Neural crest cell (in vitro differentiated cells): ENCODE measurements around the gene FRAS1. TPM values are rescaled to one million over a fixed set of nuclear protein-coding genes. Genes with fewer than 3 reads are reported as not detected.
"Not testable (repeated sequence)": the region's sequence is repeated elsewhere in the genome, so short reads cannot be mapped to it uniquely, and the experiment has no call there.

Source experiments
- DNase-seq: peaks from one replicate; pipeline ENCODE4 v3.0.0; 2021; ENCODE audit warnings: low read depth, mixed read lengths, low spot score
- H3K27ac Mint-ChIP-seq: one replicate; pipeline ENCODE4 v1.8.0; 2021; ENCODE audit warnings: mild to moderate bottlenecking, mixed read lengths; ENCODE audit not compliant: unreplicated experiment
- H3K27me3 Mint-ChIP-seq: 2 replicates; pipeline ENCODE4 v1.8.0; 2021; ENCODE audit warnings: low read depth, mild to moderate bottlenecking, mixed read lengths
- H3K36me3 Mint-ChIP-seq: 2 replicates; pipeline ENCODE4 v1.8.0; 2021; ENCODE audit warnings: low read depth, mild to moderate bottlenecking, mixed read lengths
- H3K4me1 Mint-ChIP-seq: 2 replicates; pipeline ENCODE4 v1.8.0; 2021; ENCODE audit warnings: mixed read lengths
- H3K4me3 Mint-ChIP-seq: one replicate; pipeline ENCODE4 v1.8.0; 2021; ENCODE audit warnings: mild to moderate bottlenecking, mixed read lengths
- H3K9me3 Mint-ChIP-seq: 2 replicates; pipeline ENCODE4 v1.8.0; 2021; ENCODE audit warnings: mixed read lengths
- total RNA-seq: library from RNA; stranded (reverse); gene quantifications from 2 replicates; pipeline ENCODE4 v1.2.1, GENCODE V29; 2021
- TF ChIP-seq, protein P1 (sequence below): fragments of 200-600 bp; sonication (generic); conservative IDR thresholded peaks from 2 replicates; pipeline ENCODE4 v1.5.0; 2021; ENCODE audit warnings: antibody characterized with exemption, mild to moderate bottlenecking

FRAS1 gene
- total RNA-seq, 1 donor from 2014 or later: 8.4 TPM

DNA sequence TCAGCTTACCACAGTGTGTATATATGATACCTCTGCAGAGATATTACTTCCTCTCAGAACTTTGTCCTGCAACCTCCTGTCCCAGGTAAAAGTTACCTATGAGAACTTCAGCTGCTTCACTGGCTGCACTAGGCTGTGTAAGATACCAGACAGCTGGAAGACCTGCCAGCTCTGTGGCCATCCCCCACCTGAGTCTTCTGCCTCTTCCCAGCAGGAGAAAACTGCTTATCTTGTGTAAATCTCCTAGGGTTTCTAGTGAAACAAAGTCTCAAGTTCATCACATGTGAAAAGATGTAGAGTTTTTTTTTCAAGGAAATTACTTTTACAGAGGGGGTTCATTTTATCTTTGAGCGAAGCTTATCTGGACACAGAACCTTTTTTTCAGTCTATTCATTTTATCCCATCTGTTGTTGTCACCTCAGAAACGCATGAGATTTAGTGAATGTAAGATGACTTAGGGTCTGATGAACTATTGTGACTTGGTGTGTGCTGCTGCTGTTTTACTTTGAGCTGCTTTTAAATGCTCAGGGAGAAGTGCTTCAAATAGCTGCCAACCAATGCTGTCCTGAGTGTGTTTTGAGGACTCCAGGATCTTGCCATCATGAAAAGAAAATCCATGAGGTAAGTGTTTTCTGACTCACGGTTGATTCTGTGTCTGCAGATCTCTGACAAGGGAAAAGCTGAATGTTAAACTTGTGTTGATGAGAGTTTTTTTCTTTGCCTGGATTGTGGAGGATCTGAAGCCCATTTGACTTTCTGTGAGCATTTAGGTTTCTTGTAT lies 187.8 kb downstream of the FRAS1 start:
- no peak for DNase-seq
- H3K27ac Mint-ChIP-seq: no peak overlapping the region
- TF ChIP-seq, protein P1, sequence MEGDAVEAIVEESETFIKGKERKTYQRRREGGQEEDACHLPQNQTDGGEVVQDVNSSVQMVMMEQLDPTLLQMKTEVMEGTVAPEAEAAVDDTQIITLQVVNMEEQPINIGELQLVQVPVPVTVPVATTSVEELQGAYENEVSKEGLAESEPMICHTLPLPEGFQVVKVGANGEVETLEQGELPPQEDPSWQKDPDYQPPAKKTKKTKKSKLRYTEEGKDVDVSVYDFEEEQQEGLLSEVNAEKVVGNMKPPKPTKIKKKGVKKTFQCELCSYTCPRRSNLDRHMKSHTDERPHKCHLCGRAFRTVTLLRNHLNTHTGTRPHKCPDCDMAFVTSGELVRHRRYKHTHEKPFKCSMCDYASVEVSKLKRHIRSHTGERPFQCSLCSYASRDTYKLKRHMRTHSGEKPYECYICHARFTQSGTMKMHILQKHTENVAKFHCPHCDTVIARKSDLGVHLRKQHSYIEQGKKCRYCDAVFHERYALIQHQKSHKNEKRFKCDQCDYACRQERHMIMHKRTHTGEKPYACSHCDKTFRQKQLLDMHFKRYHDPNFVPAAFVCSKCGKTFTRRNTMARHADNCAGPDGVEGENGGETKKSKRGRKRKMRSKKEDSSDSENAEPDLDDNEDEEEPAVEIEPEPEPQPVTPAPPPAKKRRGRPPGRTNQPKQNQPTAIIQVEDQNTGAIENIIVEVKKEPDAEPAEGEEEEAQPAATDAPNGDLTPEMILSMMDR: no peak
- no peaks in the 10 kb centered on the region for H3K36me3 Mint-ChIP-seq
- no peak overlapping the region for H3K4me3 Mint-ChIP-seq
- H3K4me1 Mint-ChIP-seq: no peaks in the 10 kb centered on the region
- no peaks in the 10 kb centered on the region for H3K9me3 Mint-ChIP-seq
- no peaks in the 10 kb centered on the region for H3K27me3 Mint-ChIP-seq

DNA sequence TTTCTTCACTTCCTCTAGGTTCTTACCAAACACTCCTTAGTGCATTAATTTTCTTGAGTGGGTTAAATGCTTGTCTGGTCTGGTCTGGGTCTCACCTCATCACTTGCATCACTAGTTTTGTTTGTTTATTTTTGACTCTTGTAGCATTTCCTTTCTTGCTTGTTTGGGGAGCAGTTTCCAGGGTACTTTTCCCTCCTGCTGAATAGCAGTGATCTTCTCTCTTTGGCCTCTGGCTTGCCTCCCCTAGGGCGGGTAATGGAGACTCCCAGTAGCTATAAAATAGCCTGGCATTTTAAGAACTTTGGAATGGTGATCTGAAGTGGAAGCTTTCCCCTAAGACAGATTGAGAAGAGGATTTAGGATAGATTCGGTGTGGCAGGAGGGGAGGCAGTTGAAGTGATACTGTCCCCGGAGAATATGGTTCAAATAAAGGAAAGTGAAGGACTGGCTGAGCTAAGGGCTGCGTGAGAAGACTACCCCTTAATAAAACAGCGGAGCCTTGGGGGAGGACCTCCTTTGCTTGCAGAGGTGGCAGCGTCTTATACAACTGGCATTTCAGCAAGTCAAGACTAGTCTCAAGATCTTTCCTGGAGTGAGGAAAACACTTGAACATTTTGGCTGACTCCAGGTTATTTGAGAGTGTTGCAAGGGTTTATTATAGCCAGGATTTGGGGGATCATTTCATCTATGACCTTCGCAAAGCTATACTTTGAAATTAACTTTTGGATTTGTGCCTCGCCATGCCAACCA lies 190.6 kb downstream of the FRAS1 start:
- peaks cover 9% of the 10 kb centered on the region for H3K9me3 Mint-ChIP-seq
- no peaks in the 10 kb centered on the region for H3K4me1 Mint-ChIP-seq
- TF ChIP-seq, protein P1: no peak
- H3K4me3 Mint-ChIP-seq: no peak overlapping the region
- DNase-seq: no peak
- peaks cover 8% of the 10 kb centered on the region for H3K36me3 Mint-ChIP-seq
- no peak overlapping the region for H3K27ac Mint-ChIP-seq
- no peaks in the 10 kb centered on the region for H3K27me3 Mint-ChIP-seq

DNA sequence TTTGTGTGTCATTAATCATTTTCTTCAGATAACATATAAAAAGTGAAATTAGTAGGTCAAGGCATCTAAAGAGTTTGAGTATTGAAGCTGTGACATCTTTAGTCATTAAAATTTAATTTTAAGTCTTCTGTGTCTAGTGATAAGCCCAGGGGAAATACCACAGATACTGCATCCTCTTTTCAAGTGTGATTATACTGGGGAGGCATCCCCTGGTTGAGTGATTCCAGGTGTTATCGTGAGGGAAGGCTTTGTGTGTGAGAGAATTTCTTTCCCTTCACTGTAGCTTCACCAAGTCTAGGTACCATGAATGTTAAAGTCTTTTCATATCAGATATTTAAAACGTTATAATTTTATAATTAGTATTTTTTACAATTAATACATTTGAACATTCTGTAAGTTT lies 193.4 kb downstream of the FRAS1 start:
- H3K36me3 Mint-ChIP-seq: peaks cover 16% of the 10 kb centered on the region
- H3K27me3 Mint-ChIP-seq: no peaks in the 10 kb centered on the region
- peaks cover 17% of the 10 kb centered on the region for H3K9me3 Mint-ChIP-seq
- no peaks in the 10 kb centered on the region for H3K4me1 Mint-ChIP-seq
- H3K27ac Mint-ChIP-seq: no peak overlapping the region
- DNase-seq: no peak
- no peak overlapping the region for H3K4me3 Mint-ChIP-seq
- TF ChIP-seq, protein P1: no peak

DNA sequence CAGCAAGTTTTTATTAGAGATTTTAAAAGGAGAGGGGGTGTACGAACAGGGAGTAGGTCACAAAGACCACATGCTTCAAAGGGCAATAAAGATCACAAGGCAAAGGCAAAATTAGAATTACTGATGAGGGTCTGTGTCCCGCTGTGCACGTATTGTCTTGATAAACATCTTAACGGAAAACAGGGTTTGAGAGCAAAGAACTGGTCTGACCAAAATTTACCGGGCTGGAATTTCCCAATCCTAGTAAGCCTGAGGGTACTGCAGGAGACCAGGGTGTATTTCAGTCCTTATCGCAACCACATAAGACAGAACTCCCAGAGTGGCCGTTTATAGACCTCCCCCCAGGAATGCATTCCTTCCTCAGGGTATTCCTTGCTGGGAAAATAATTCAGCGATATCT lies 195.7 kb downstream of the FRAS1 start:
- H3K27ac Mint-ChIP-seq, H3K27me3 Mint-ChIP-seq, H3K4me3 Mint-ChIP-seq, H3K4me1 Mint-ChIP-seq, DNase-seq: not testable (repeated sequence)
- peaks cover 17% of the 10 kb centered on the region for H3K9me3 Mint-ChIP-seq
- peaks cover 19% of the 10 kb centered on the region for H3K36me3 Mint-ChIP-seq

DNA sequence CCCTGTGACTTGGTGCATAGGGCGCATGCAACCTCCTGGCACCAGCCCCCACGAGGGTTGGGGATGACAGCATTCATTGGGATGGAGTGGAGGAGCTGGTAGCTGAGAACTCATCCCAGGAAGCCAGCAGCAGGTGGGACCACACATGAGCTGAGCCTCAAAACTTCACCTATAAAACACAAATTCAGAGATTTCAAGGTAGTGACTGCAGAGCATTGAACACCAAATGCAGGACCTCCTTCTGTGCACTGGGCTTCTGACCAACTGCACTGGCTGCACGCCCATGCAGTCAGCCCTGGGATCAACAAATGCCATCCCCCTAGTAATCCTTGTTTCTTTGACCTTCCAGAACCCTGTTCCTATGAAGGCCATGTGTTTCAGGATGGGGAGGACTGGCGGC lies 197.8 kb downstream of the FRAS1 start:
- TF ChIP-seq, protein P1: no peak
- no peaks in the 10 kb centered on the region for H3K27me3 Mint-ChIP-seq
- no peak overlapping the region for H3K27ac Mint-ChIP-seq
- peaks cover 19% of the 10 kb centered on the region for H3K36me3 Mint-ChIP-seq
- H3K4me1 Mint-ChIP-seq: no peaks in the 10 kb centered on the region
- no peak for DNase-seq
- no peak overlapping the region for H3K4me3 Mint-ChIP-seq
- H3K9me3 Mint-ChIP-seq: peaks cover 17% of the 10 kb centered on the region

DNA sequence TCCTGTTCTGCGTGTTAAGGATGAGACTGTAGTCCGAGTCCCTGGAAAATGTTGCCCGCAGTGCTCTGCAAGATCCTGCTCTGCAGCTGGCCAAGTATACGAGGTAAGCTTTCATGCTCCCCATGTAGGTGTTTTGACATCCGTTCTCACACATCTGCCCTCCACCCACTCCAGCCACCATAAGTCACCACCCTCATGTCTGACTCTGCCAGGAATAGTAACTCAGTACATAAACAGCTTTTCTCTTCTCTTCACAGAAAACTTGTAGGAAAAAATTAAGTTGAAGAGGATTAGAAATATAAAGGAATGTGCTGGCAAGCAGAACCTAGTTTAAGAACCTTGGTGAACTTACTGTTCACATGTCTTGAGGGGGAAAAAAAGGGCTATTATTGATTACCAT lies 207.9 kb downstream of the FRAS1 start:
- H3K4me3 Mint-ChIP-seq: no peak overlapping the region
- peaks cover 19% of the 10 kb centered on the region for H3K4me1 Mint-ChIP-seq
- DNase-seq: no peak
- peaks cover 5% of the 10 kb centered on the region for H3K9me3 Mint-ChIP-seq
- no peaks in the 10 kb centered on the region for H3K27me3 Mint-ChIP-seq
- TF ChIP-seq, protein P1: no peak
- H3K36me3 Mint-ChIP-seq: peaks cover 24% of the 10 kb centered on the region
- no peak overlapping the region for H3K27ac Mint-ChIP-seq
